C4-2B (cell line): Measurements from ENCODE around the gene YTHDC2.

Source experiments
- CTCF ChIP-seq: fragments of 450-650 bp; conservative IDR thresholded peaks from 2 replicates; pipeline ENCODE4 v1.5.1; 2017; ENCODE audit warnings: mild to moderate bottlenecking
- ZFX ChIP-seq: fragments of 450-650 bp; IDR thresholded peaks from 2 replicates; pipeline ENCODE4 v1.6.1; 2017

- TF ChIP-seq CTCF (no peak), ZFX (no peak)
These were observed 25.5 kb upstream of the YTHDC2 start, which contains the start of gene MCC for GRCh38 chr5:113487781-113488644.
